Breast epithelium (tissue), 4 donors: Measurements from ENCODE around the gene AHNAK. TPM values are rescaled to one million over a fixed set of nuclear protein-coding genes. Genes with fewer than 3 reads are reported as not detected.

Experiments used
- DNase-seq, 2 donors: peaks; one replicate each; pipeline ENCODE4 v3.0.0-alpha.2; 2019; ENCODE audit warnings: low spot score in 2 of 2
- H3K27ac ChIP-seq, 2 donors: fragments of 200-600 bp; sonication (generic) in 1 of 2; one replicate each; pipeline ENCODE4 v1.5.1; 2016 to 2019; ENCODE audit warnings: mild to moderate bottlenecking in 1 of 2
- H3K27me3 ChIP-seq, 2 donors: fragments of 200-600 bp; sonication (generic) in 1 of 2; one replicate each; pipeline versions ENCODE4 v1.5.1 to v1.6.0; 2017 to 2019; ENCODE audit warnings: control low read depth in 1 of 2, mild to moderate bottlenecking in 1 of 2
- H3K36me3 ChIP-seq: fragments of 200-600 bp; one replicate; pipeline ENCODE4 v1.5.1; 2019
- H3K4me1 ChIP-seq, 2 donors: fragments of 200-600 bp; sonication (generic); one replicate each; pipeline ENCODE4 v1.5.1; 2016 to 2019; ENCODE audit warnings: control low read depth in 1 of 2
- H3K4me3 ChIP-seq, 3 donors: fragments of 200-600 bp; sonication (generic); 1 replicate in 2 of 3; 2 replicates in 1 of 3; pipeline ENCODE4 v1.5.1; 2016 to 2019; ENCODE audit warnings: mild to moderate bottlenecking in 3 of 3, moderate library complexity in 2 of 3
- H3K9me3 ChIP-seq, 2 donors: fragments of 200-600 bp; sonication (generic) in 1 of 2; one replicate each; pipeline ENCODE4 v1.5.1; 2016 to 2019; ENCODE audit warnings: control low read depth in 1 of 2
- POLR2A ChIP-seq: fragments of 450-650 bp; IDR thresholded peaks from one replicate; pipeline ENCODE4 v1.6.1; 2016; ENCODE audit warnings: antibody characterized with exemption, mild to moderate bottlenecking, moderate library complexity
- POLR2AphosphoS5 ChIP-seq, 3 donors: sonication (generic); formaldehyde crosslinking; IDR thresholded peaks; one replicate each; pipeline ENCODE4 v1.6.1; 2017; ENCODE audit warnings: antibody characterized with exemption in 3 of 3
- intact Hi-C: fragments of 100-400 bp; cut with DNase I; formaldehyde crosslinking; loops from one replicate; pipeline ENCODE4 v1.15.1; 2023; ENCODE audit warnings: low total_unique reads
- total RNA-seq, 3 donors: library from RNA; depleted of rRNA; stranded (reverse); fragments of >200 nt; gene quantifications; one replicate each; pipeline ENCODE4 v1.1.0, GENCODE V29; 2016
- TF ChIP-seq, protein P1 (sequence below), 3 donors: fragments of 450-650 bp; IDR thresholded peaks; one replicate each; pipeline ENCODE4 v1.5.1; 2016 to 2017; ENCODE audit warnings: antibody characterized with exemption in 3 of 3, mild to moderate bottlenecking in 3 of 3, moderate library complexity in 3 of 3

The AHNAK gene
- total RNA-seq, 3 donors from 2014 or later, result 636 to 1,393 (median 1,040) TPM

DNA sequence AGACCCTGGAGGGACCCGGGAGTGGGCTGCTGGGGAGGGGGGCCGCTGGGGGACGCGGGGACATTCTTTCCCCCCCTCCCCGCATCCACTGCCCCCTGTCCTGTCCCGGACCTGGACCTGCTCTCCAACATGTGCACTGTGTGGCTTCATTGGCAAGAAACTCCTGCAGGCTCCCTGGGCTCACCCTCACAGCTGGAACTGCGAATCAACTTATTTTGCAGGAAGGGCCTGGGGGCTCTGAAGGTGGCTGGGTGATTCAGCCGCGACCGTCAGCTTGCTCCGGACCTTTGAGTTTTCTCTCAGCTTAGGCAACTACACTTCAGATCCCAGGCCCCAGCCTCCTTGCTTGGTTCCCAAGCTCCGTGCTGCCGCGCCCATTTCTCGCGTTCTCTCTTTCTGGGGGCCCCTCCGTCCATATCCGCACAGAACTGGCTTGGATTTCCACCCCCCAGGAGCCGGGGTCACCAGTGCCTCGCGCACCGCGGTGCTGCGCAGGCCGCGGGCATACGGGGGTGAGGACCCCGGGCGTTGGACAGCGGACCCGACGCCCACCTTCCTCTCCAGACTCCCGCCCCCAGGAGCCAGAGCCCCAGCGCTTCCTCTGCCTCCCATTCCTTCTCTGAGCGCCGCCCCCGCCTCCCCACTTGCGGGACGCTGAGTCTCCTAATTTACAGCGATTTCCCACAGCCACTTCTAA, 471 bp upstream of the AHNAK start:
- Histone ChIP-seq H3K36me3 (no peaks in the 10 kb centered on the region), H3K9me3 (no peaks in the 10 kb centered on the region), H3K27me3 (no peaks in the 10 kb centered on the region), H3K4me3 (peak overlapping the region; percentile 98 to 100 (median 98)), H3K4me1 (peaks cover 11 to 32% of the 10 kb centered on the region in 2 donors), H3K27ac (peak overlapping the region; percentile 96 to 99)
- DNase-seq, result peak in 1 of 2 donors; percentile 60
- TF ChIP-seq, protein P1, sequence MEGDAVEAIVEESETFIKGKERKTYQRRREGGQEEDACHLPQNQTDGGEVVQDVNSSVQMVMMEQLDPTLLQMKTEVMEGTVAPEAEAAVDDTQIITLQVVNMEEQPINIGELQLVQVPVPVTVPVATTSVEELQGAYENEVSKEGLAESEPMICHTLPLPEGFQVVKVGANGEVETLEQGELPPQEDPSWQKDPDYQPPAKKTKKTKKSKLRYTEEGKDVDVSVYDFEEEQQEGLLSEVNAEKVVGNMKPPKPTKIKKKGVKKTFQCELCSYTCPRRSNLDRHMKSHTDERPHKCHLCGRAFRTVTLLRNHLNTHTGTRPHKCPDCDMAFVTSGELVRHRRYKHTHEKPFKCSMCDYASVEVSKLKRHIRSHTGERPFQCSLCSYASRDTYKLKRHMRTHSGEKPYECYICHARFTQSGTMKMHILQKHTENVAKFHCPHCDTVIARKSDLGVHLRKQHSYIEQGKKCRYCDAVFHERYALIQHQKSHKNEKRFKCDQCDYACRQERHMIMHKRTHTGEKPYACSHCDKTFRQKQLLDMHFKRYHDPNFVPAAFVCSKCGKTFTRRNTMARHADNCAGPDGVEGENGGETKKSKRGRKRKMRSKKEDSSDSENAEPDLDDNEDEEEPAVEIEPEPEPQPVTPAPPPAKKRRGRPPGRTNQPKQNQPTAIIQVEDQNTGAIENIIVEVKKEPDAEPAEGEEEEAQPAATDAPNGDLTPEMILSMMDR (IDR thresholded peaks at IDR 0.05), result no peak
- TF ChIP-seq POLR2A, result no peak
- TF ChIP-seq POLR2AphosphoS5 (IDR thresholded peaks at IDR 0.05), result no peak
- intact Hi-C loops, result loop anchor here (10.0 kb wide), 1 partner anchor 122 kb away; no protein-coding TSS in a partner anchor

DNA sequence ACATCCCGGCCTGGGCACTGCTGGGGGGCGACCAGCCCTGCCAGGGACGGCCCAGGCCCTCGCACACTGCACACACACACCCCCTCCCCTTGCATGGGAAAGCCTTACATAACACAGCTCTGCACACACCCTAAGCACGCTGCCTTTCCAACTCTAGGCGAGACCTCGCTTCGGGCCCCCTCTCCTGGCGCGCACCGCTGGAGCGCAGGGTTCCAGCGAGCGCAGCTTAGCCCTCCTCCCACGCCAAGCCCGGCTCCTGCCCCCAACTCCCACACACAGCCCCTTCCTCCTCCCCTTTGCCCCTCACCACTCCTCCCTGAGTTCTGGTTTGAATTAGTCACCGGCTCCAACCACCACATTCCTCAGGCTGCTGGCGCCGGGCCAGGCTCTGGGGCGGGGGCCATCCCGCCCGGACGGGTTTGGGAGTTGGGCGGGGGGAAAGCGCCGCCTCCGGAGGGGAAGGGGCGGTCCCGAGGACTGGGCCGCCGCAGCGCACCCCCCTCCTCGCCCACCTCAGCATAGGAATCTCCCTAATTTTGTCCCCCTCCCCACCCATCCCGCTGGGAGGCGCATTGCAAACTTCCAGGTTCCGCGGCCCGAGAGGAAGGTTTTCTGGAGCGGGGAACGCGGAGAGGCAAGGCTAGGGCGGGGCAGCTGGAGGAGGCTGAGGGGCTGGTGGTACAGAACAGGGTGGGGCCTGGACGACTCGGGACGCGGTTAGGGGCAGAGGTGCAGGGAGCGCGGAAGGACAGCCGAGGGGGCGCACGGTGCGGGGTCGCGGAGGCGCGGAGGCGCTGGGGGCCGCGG, 966 bp downstream of the AHNAK start:
- Histone ChIP-seq H3K4me3 (peak overlapping the region; percentile 98 to 100 (median 98)), H3K4me1 (peaks cover 19 to 31% of the 10 kb centered on the region in 2 donors), H3K36me3 (no peaks in the 10 kb centered on the region), H3K9me3 (no peaks in the 10 kb centered on the region), H3K27ac (peak overlapping the region; percentile 96 to 99), H3K27me3 (no peaks in the 10 kb centered on the region)
- intact Hi-C loops, result loop anchor here (10.0 kb wide), 1 partner anchor 121 kb away; no protein-coding TSS in a partner anchor
- TF ChIP-seq, protein P1 (IDR thresholded peaks at IDR 0.05), result peak in 1 of 3 donors; percentile 7
- TF ChIP-seq POLR2A, result no peak
- peak; percentile 86 to 91 (median 91) for TF ChIP-seq POLR2AphosphoS5 (IDR thresholded peaks at IDR 0.05)
- DNase-seq, result peak; percentile 90 to 96

DNA sequence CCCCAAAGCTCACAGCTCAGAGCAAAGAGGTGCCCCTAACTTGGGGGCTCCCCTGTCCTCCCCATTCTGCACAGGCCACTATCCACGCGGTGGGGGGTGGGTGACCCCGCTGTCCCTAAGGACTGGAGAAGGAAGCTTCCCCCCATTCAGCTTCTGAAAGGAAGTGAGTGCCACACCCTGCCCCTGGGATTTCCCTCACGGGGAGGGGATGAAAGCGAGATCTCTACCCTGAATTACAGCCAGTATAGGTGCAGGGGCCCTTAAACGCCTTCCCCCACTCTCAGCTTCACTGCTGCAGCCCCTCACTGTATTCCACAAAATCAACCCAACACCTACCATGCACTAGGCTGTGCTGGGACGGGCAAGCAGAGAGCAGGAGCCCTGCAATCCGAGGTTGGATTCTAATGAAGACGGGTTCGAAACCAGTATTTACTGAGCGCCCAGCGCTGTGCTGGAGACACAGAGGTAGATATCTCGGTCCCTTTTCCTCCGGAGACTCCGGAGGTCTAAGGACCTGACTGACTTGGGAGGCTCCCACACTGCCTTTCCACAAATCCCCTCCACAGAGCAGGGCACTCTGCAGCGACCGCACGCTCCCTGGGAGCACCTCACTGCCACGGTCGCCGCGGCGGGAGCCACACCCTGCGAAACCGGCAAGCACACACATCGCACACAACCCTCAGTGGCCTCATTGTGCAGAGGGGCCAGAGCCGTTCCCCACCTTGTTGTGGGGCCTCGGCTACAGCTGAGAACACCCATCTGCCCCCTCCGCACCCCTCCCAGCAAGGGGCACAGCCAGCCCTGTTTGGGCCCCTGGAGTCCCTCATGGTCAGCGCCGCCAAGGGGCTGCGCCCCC, 1.8 kb downstream of the AHNAK start:
- H3K36me3 ChIP-seq, result no peaks in the 10 kb centered on the region
- H3K27ac ChIP-seq, result peak overlapping the region; percentile 96 to 99
- DNase-seq, result no peak
- H3K9me3 ChIP-seq, result no peaks in the 10 kb centered on the region
- H3K4me3 ChIP-seq, result peak overlapping the region; percentile 98 to 100 (median 98)
- peaks cover 24 to 40% of the 10 kb centered on the region in 2 donors for H3K4me1 ChIP-seq
- TF ChIP-seq, protein P1 (IDR thresholded peaks at IDR 0.05), result no peak
- TF ChIP-seq POLR2AphosphoS5 (IDR thresholded peaks at IDR 0.05) (no peak), POLR2A (no peak)
- intact Hi-C loops, result loop anchor here (10.0 kb wide), 1 partner anchor 120 kb away; no protein-coding TSS in a partner anchor
- no peaks in the 10 kb centered on the region for H3K27me3 ChIP-seq

DNA sequence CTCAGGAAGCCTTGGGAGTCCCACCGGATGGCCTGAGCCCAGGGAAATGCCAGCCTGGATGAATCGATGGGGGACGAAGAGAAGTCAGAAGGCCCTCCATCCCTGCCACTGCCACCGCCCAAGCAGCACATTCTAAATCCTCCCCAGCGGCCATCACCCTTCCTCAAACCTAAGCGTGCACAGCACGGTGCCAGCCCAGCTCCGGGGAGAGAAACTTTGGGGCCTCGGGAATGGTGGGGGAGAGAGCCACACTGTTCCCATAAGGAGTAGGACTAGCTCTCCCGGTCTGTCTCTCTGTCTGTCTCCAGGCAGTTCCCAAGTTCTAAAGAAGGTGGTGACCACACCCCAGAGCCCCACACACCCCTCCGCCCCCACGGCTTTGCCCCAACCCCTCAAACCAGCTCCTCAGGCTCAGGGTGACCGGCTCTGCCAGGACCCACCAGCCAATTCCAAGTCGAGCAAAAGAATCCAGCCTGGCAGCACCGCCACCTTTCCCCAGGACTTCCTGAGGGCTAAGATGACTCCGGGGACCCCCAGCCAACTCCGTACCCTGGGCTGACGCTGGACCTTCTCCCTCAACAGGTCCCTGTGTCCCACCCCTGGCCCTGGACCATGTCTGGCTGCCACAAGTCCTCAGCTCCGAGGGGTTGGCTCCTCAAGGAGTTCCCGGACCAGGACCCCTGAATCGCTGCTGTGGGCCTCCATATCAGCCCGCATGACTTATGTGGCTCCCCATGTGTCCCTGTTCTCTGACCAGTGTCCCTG, 2.7 kb downstream of the AHNAK start:
- intact Hi-C loops, result loop anchor here (10.0 kb wide), 1 partner anchor 119 kb away; no protein-coding TSS in a partner anchor
- Histone ChIP-seq H3K9me3 (no peaks in the 10 kb centered on the region), H3K36me3 (no peaks in the 10 kb centered on the region), H3K4me1 (peaks cover 34 to 44% of the 10 kb centered on the region in 2 donors), H3K27ac (peak overlapping the region; percentile 96 to 99), H3K4me3 (peak overlapping the region; percentile 98 to 100 (median 98)), H3K27me3 (no peaks in the 10 kb centered on the region)
- TF ChIP-seq POLR2AphosphoS5 (IDR thresholded peaks at IDR 0.05) (no peak), POLR2A (no peak)
- TF ChIP-seq, protein P1 (IDR thresholded peaks at IDR 0.05), result no peak
- no peak for DNase-seq
